BLaER1 treated with 17β-estradiol and CSF1 and Interleukin-3, amounts not matched to agents 10 nM and 100 nM (cell line): Measurements from ENCODE around the gene ABHD8.
A peak's percentile ranks its signal among the peaks of the same experiment; 100 is the strongest.

ENCODE experiments used
- H3K27ac ChIP-seq, 11 experiments: shearing (Covaris generic); formaldehyde crosslinking; 2 replicates each; pipeline ENCODE4 v1.8.1; 2022
- H3K27me3 ChIP-seq, 11 experiments: shearing (Covaris generic); formaldehyde crosslinking; 2 replicates each; pipeline ENCODE4 v1.8.1; 2022
- H3K36me3 ChIP-seq, 11 experiments: shearing (Covaris generic); formaldehyde crosslinking; 2 replicates each; pipeline ENCODE4 v1.8.1; 2022
- H3K4me1 ChIP-seq, 10 experiments: shearing (Covaris generic); formaldehyde crosslinking; 2 replicates each; pipeline ENCODE4 v1.8.1; 2022
- H3K4me2 ChIP-seq, 11 experiments: shearing (Covaris generic); formaldehyde crosslinking; 2 replicates each; pipeline ENCODE4 v1.8.1; 2022
- H3K4me3 ChIP-seq, 10 experiments: shearing (Covaris generic); formaldehyde crosslinking; 2 replicates each; pipeline ENCODE4 v1.8.1; 2022
- H3K9ac ChIP-seq, 11 experiments: shearing (Covaris generic); formaldehyde crosslinking; 2 replicates each; pipeline ENCODE4 v1.8.1; 2022
- H3K9me3 ChIP-seq, 11 experiments: shearing (Covaris generic); formaldehyde crosslinking; replicated peaks in 1 of 11; 2 replicates each; pipeline ENCODE4 v1.8.1; 2022
- H4K20me1 ChIP-seq, 11 experiments: shearing (Covaris generic); formaldehyde crosslinking; 2 replicates each; pipeline ENCODE4 v1.8.1; 2022
- Cebpa-rat ChIP-seq, 11 experiments: shearing (Covaris generic); IDR thresholded peaks; 2 replicates each; pipeline ENCODE4 v1.8.1; 2022

The ABHD8 gene

DNA sequence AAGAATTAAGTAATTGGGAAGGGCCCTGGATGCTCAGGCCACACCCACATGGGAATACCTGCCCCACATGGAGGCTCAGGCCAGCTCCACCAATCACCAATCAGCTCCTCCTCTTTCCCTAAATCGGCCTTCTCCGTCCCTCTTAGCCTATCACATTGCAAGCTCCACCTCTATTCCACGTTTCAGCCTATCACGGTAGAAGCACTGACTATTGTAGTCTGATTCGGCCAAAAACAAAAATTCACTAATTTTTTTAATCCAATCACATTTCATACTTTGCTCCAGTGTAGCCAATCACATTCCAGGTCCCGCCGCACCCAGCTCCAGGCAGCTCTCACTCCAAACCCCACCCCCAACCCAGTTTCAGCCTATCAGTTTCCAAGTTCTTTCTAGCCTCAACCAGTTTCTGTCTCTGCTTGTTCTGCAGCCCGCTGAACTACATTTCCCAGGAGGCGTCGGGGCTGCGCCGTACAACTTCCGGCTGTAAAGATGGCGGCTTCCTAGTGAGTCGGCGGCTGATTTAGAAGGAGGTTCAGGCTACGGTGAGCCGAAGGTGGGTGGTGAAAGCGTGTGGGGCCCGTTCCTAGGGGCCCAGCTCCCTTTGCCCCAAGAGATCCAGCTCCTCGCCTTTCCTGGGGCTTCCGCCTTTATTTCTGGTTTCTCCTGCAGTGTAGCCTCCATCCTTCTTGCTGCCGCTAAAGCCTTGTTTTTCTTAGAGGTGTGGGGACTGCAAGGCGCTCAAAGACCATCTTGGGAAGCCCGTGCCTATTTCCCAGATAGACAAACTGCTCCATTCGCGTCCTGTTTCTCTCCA lies 36.0 kb downstream of the ABHD8 start, which contains the start of gene BABAM1:
TSS of gene BABAM1 (plus strand) at position 469 of the 814 bp plus-strand sequence. CDS start 1,364 bp downstream, outside the sequence.
- Histone ChIP-seq H3K9me3 (no peaks in the 10 kb centered on the region), H3K27me3 (no peaks in the 10 kb centered on the region), H4K20me1 (no peaks in the 10 kb centered on the region), H3K27ac (peak within 1 kb of the TSS; percentile 46 to 91 (median 85)), H3K36me3 (peaks cover 23 to 38% (median 35%) of the 10 kb centered on the region in 11 experiments), H3K9ac (peak within 1 kb of the TSS; percentile 83 to 93 (median 88)), H3K4me1 (peaks cover 34 to 55% (median 46%) of the 10 kb centered on the region in 10 experiments), H3K4me2 (peak within 1 kb of the TSS; percentile 89 to 100 (median 97)), H3K4me3 (peak within 1 kb of the TSS; percentile 75 to 96 (median 90))
- no peak for TF ChIP-seq Cebpa-rat (IDR thresholded peaks at IDR 0.05)

DNA sequence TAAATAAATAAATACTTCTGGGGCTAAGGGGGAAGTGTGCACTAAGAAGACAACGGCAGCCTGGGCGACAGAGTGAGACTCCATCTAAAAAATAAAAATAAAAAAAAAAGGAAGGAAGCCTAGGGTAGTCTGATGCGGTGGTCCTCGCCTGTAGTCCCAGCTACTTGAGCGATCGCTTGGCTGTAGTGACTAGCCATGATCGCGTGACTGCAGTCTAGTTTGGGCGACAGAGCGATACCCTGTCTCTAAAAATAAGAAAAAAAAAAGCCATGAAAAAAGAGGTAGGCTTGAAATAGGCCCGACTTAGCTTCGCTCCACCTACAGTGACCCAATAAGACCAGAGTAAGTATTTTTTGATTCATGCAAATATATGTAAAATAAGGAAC lies 36.6 kb downstream of the ABHD8 start:
- Histone ChIP-seq H3K9me3 (no peaks in the 10 kb centered on the region), H3K36me3 (peaks cover 17 to 32% (median 29%) of the 10 kb centered on the region in 11 experiments), H3K9ac (peak overlapping the region in 8 of 11 experiments; percentile 35 to 62 (median 54); a peak in 14 of 22 replicates), H3K27ac (peak overlapping the region; percentile 24 to 80 (median 64); a peak in 20 of 22 replicates), H4K20me1 (no peaks in the 10 kb centered on the region), H3K27me3 (no peaks in the 10 kb centered on the region), H3K4me1 (peaks cover 34 to 49% (median 43%) of the 10 kb centered on the region in 10 experiments), H3K4me3 (peak overlapping the region in 8 of 10 experiments; percentile 24 to 47 (median 39); a peak in 13 of 20 replicates), H3K4me2 (peak overlapping the region; percentile 38 to 71 (median 58))
- no peak for TF ChIP-seq Cebpa-rat (IDR thresholded peaks at IDR 0.05)

GRCh38 chr19:17266026-17266425 lies 37.2 kb downstream of the ABHD8 start:
- H3K27me3 ChIP-seq: no peaks in the 10 kb centered on the region
- H3K27ac ChIP-seq: peak overlapping the region in 10 of 11 experiments; percentile 25 to 80 (median 66); a peak in 20 of 22 replicates
- H4K20me1 ChIP-seq: no peaks in the 10 kb centered on the region
- H3K36me3 ChIP-seq: peaks cover 12 to 26% (median 23%) of the 10 kb centered on the region in 11 experiments
- no peak for TF ChIP-seq Cebpa-rat (IDR thresholded peaks at IDR 0.05)
- peaks cover 34 to 48% (median 41%) of the 10 kb centered on the region in 10 experiments for H3K4me1 ChIP-seq
- H3K9me3 ChIP-seq: no peaks in the 10 kb centered on the region
- peak overlapping the region; percentile 38 to 71 (median 58) for H3K4me2 ChIP-seq
- H3K4me3 ChIP-seq: peak overlapping the region in 2 of 10 experiments; percentile 40 to 41; a peak in 2 of 20 replicates
- peak overlapping the region in 8 of 11 experiments; percentile 35 to 62 (median 54); a peak in 13 of 22 replicates for H3K9ac ChIP-seq

GRCh38 chr19:17264641-17264979 lies 38.6 kb downstream of the ABHD8 start, which contains the start of gene USHBP1:
Gene USHBP1 (minus strand): TSS chr19:17264745. CDS start chr19:17264299, 446 bp downstream.
- H3K9ac ChIP-seq: peak within 1 kb of the TSS in 8 of 11 experiments; percentile 4 to 46 (median 31); a peak in 12 of 22 replicates
- peak within 1 kb of the TSS; percentile 33 to 70 (median 47); a peak in 21 of 22 replicates for H3K4me2 ChIP-seq
- H3K4me3 ChIP-seq: no peak within 1 kb of the TSS
- H4K20me1 ChIP-seq: no peaks in the 10 kb centered on the region
- peaks cover 9 to 12% (median 11%) of the 10 kb centered on the region in 11 experiments; a peak in 20 of 22 replicates for H3K36me3 ChIP-seq
- H3K9me3 ChIP-seq: no peaks in the 10 kb centered on the region
- peak within 1 kb of the TSS in 7 of 11 experiments; percentile 6 to 46 (median 32); a peak in 8 of 22 replicates for H3K27ac ChIP-seq
- TF ChIP-seq Cebpa-rat (IDR thresholded peaks at IDR 0.05): no peak
- H3K27me3 ChIP-seq: no peaks in the 10 kb centered on the region
- peaks cover 34 to 54% (median 41%) of the 10 kb centered on the region in 10 experiments for H3K4me1 ChIP-seq

DNA sequence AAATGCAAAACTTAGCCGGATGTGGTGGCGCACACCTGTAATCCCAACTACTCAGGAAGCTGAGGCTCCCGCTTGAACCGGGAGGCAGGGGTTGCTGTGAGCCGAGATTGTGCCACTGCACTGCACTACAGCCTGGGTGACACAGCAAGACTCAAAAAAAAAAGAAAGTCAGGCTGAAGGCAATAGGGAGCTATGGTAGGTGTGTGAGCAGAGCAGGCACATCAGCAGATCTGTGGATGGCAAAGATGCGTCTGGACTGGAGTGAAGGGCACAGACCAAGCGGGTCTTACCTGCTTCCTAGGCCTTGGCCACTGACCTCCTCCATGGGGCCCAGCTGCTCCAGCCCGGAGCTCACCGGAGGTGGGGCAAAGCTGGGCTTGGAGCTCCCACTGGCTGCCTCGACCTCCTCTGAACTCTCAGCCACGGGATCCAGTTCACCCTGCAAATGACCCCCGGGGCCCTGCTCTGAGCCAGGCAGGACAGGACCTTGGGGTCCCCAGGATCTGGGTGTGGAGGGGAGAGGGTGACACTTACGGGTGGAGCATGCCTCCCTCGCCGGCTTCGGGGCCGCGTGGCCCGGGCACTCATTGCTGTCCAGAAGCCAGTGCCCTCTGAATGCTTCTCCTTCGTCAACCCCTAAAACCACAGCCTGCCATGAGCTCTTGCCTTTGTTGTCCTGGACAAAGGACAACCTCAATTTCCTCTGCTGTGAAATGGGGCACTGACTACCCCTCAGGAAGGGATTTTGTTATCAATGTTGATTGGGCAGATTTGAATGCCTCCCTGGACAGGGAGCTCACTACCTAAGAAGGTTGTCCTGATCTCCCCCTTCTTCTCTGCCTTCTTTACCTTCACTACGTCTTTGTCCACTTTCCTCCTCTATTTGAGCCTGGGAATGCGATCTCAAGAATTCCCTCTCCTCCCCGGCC lies 39.2 kb downstream of the ABHD8 start:
- peaks cover 3 to 5% (median 4%) of the 10 kb centered on the region in 11 experiments; a peak in 19 of 22 replicates for H3K36me3 ChIP-seq
- no peaks in the 10 kb centered on the region for H3K9me3 ChIP-seq
- peaks cover 33 to 52% (median 40%) of the 10 kb centered on the region in 10 experiments for H3K4me1 ChIP-seq
- peak overlapping the region in 2 of 11 experiments; percentile 10 to 29; a peak in 3 of 22 replicates for H3K9ac ChIP-seq
- no peaks in the 10 kb centered on the region for H4K20me1 ChIP-seq
- peak overlapping the region in 7 of 11 experiments; percentile 1 to 46 (median 22); a peak in 7 of 22 replicates for H3K27ac ChIP-seq
- H3K27me3 ChIP-seq: no peaks in the 10 kb centered on the region
- H3K4me3 ChIP-seq: no peak overlapping the region
- peak overlapping the region in 9 of 11 experiments; percentile 33 to 70 (median 50); a peak in 13 of 22 replicates for H3K4me2 ChIP-seq
- TF ChIP-seq Cebpa-rat (IDR thresholded peaks at IDR 0.05): no peak

- Histone ChIP-seq H3K27me3 (no peaks in the 10 kb centered on the region), H3K36me3 (no peaks in the 10 kb centered on the region)
- TF ChIP-seq Cebpa-rat (IDR thresholded peaks at IDR 0.05): no peak
Measured at GRCh38 chr19:17262557-17262956, 40.7 kb downstream of the ABHD8 start.

GRCh38 chr19:17260842-17261325 lies 42.3 kb downstream of the ABHD8 start:
- no peaks in the 10 kb centered on the region for H3K36me3 ChIP-seq
- H3K4me1 ChIP-seq: peaks cover 12 to 31% (median 19%) of the 10 kb centered on the region in 10 experiments; a peak in 19 of 20 replicates
- H4K20me1 ChIP-seq: no peaks in the 10 kb centered on the region
- no peaks in the 10 kb centered on the region for H3K27me3 ChIP-seq
- H3K4me2 ChIP-seq: peak overlapping the region in 1 of 11 experiments; percentile 7; a peak in 1 of 22 replicates
- H3K9me3 ChIP-seq: no peaks in the 10 kb centered on the region
- no peak for TF ChIP-seq Cebpa-rat (IDR thresholded peaks at IDR 0.05)
- no peak overlapping the region for H3K9ac ChIP-seq
- no peak overlapping the region for H3K4me3 ChIP-seq
- no peak overlapping the region for H3K27ac ChIP-seq

More at GRCh38 chr19:17262557-17262956, 40.7 kb downstream of the ABHD8 start:
- Histone ChIP-seq H3K4me2 (no peak overlapping the region), H3K4me3 (no peak overlapping the region), H3K4me1 (peaks cover 20 to 40% (median 28%) of the 10 kb centered on the region in 10 experiments), H3K9me3 (no peaks in the 10 kb centered on the region), H4K20me1 (no peaks in the 10 kb centered on the region), H3K9ac (peak overlapping the region in 3 of 11 experiments; percentile 7 to 33 (median 24); a peak in 3 of 22 replicates), H3K27ac (0 out of 22 replicates have a peak overlapping the region, but pooled peaks of 1 of the 11 experiments have one; percentile 7)

DNA sequence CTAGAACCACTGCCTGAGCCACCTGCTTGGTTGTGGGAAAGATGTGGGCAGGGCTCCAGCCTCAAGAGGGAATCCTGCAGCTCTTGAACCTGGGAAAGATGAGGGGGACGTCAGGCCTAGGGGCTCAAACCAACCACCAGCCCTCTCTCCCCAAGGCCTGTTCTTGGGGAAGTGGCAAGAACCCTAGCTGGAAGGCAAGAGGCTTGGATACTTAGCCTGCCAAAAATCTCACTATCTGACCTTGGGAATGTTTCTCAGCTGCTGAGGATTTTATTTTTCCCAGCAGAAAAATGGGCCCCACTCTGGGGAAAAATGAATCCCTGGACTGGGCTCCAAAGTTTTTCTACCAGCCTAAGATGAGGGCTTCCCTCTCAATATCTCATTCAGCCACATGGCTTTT lies 43.3 kb downstream of the ABHD8 start:
- TF ChIP-seq Cebpa-rat (IDR thresholded peaks at IDR 0.05): no peak
- H3K9ac ChIP-seq: no peak overlapping the region
- H3K27ac ChIP-seq: no peak overlapping the region
- no peaks in the 10 kb centered on the region for H3K9me3 ChIP-seq
- H3K4me1 ChIP-seq: peaks cover 4 to 28% (median 15%) of the 10 kb centered on the region in 10 experiments; a peak in 19 of 20 replicates
- H4K20me1 ChIP-seq: no peaks in the 10 kb centered on the region
- no peaks in the 10 kb centered on the region for H3K27me3 ChIP-seq
- H3K4me3 ChIP-seq: no peak overlapping the region
- no peak overlapping the region for H3K4me2 ChIP-seq
- H3K36me3 ChIP-seq: no peaks in the 10 kb centered on the region
